GM21723 (cell line): Measurements from ENCODE around the gene AMZ2.
"Not testable (repeated sequence)": the region's sequence is repeated elsewhere in the genome, so short reads cannot be mapped to it uniquely, and the experiment has no call there.

Experiments used
- ATAC-seq: cut with Tn5 transposase; IDR thresholded peaks from one replicate; pipeline ENCODE4 v1.9.1; 2021; ENCODE audit warnings: mild to moderate bottlenecking, moderate library complexity; ENCODE audit not compliant: unreplicated experiment

Gene AMZ2

DNA sequence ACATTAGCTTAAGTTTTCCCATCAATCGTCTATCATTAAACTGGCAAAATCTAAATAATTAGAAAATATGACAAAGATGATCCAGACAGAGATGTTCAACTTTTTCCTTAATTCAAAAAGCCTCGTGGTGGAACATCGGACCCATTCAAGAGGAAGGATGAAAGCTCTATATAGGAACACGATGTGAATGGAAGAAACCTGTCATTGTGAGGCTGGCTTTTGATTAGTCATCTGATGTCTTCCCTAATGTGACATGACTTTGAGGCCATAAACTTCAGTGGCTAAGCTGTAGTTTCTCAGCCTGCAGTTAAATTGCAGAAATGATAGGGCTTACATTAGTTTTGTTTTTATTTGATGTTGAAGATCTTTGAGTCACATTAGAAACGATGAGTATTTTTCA is 1.0 kb downstream of the AMZ2 start:
- ATAC-seq = no peak

DNA sequence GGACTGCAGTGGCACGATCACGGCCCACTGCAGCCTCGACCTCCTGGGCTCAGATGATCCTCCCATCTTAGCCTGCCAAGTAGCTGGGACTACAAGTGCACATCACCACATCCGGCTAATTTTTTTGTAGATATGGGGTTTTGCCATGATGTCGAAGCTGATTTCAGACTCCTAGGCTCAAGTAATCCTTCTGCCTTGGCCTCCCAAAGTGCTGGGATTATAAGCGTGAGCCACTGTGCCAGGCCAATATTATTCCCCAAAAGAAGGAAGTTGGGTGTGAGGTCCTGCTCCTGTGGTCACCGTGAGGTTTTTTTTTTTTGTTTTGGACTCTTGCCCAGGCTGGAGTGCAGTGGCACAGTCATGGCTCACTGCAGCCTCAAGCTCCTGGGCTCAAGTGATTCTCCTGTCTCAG is 1.5 kb downstream of the AMZ2 start:
- no peak for ATAC-seq

DNA sequence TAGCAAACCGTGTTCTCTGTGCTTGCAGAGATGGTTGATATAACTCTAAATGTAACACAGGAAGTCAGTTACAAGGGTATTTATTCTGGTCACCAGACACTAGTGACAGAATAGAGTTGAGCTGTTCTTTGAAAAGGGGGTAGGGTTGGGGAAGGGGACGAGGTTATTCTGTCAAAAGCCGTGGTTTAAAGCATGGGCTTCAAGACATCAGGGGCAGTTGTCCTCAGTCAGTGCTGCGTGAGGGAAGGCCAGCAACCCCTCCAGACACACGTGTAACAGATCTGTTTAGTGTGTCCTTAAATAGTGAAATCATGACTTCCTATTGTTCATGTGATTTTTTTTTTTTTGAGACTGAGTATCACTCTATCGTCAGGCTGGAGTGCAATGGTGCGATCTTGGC is 5.6 kb downstream of the AMZ2 start:
- ATAC-seq = not testable (repeated sequence)

DNA sequence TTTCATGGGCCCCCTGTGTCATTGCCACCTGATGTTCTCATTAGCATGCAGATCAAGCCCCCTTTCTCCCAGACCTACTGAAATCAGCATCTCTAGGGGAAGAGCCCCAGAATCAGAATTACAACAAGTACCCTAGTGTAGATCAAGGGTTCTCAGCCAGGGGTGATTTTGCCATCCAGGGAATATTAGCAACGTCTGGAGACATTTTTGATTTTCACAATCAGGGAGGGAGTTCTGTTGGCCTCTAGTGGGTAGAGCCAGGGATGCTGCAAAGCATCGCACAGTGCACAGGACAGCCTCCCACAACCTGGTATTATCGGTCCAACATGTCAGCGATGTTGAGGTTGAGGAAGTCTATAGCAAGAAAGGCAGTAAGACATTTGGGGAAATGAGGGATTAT is 7.3 kb downstream of the AMZ2 start:
- no peak for ATAC-seq

DNA sequence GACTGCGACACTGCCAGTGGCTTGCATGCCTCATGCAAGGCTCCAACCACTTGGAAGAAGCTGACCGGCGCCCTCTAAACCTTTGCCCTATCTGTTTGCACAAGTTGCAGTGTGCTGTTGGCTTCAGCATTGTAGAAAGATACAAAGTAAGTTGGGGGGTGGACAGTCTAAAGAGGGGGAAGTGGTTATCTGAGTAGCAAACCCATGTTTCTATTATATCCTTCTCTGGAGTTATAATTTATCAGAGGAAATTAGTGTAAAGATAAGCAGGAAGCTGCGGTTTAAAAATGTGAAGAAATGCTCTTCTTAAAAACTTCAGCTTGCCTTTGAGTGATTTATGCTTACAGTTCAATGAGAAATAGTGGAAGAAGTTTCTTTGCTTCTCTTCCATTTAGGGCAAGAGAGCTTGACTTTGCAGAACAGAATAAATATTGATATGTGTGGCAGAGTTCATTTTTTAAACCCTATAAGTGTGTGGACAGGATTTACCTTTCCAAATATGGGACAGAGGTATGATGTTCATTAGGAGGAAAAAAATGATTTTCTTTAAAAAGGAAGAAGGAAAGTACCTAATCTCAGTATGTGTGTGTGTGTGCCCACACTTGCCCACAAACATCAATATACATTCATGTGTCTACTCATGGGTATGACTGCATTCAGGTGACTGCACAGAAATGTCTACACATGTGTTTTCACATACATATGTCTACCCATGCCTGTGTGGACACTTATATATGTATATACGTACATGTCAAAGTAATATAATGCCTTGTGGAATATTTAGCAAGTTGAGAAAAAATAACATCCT is 8.1 kb downstream of the AMZ2 start:
- ATAC-seq = no peak

DNA sequence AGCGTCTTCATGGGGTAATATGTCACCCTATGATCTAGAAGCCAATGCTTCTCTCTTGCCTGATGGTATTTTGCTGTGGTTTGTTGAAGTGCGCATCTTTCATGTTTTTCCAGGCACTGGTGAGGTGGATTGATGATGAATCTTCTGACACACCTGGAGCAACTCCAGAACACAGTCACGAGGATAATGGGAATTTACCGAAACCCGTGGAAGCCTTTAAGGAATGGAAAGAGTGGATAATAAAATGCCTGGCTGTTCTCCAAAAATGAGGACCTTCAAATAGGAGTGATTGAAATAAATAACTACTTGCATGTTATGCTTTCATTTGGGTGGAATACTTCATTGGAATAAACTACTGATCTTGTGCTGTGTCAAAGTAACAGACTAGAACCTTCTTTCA is 8.9 kb downstream of the AMZ2 start:
- ATAC-seq = not testable (repeated sequence)

DNA sequence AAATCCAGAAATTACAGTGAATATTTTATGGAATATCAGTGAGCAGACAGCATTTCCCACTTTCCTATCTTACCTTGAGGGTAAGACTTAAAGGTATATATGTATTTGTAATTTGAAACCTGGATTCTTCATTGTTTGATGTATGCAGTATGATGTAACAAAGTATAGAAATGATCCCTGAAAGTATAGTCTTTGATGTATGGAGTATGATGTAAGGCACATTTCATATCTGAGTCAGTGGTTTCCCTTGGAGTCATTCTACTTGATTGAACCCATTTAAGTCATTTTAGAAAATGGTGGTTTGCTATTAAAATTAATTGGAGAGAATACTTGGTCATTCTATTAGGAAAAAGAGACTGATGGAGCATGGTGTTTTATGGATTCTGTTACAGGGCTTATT is 10.1 kb downstream of the AMZ2 start:
- ATAC-seq = no peak

DNA sequence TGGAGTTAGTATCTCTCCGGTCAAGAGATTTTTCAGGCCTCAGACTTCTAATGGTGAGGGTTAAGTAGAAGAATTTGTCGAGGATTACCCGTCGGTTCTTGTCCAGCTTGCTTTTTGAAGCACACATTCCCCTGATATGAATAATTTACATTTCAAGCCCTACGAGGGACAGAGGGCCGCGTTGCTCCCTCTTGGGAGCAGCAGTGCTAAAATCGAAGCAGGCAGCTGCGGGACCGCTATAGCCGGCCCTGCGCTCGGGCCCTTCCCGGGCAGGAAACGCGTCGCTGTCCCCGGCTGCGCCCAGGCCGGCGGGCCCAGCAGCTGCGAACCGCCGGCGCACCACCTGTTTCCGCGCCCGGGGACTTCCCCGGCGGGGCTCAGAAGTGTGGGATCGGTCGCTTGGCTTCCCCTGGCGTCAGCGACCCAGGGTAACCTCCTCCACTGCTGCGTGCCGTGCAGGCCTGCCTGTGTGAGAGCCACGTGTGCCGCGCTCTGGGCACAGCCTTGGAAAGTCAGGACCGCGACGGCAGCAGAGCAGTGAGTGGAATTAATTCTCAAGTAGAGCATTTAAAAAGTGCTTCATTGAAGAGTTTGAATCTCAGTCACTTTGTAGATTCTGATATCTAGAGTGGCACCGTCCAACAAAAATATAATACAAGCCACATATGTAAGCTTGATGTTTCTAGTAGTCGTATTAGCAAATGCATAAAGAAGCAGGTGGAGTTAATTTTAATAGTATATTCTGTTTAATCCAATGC is 11.2 kb downstream of the AMZ2 start:
- ATAC-seq = peak; percentile 91

DNA sequence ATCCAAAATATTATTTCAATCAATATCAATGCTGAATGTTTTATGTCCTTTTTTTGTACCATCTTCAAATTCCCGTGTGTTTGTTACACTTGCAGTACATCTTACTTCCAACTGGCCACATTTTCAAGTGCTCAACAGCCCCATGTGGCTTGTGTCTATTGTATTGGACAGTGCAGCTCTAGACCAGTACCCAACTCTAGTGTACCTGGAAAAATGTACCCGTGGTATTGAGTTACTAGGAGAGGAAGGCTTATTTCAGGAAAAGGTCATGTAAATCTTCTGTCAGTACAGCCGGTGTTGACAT is 11.8 kb downstream of the AMZ2 start:
- not testable (repeated sequence) for ATAC-seq

DNA sequence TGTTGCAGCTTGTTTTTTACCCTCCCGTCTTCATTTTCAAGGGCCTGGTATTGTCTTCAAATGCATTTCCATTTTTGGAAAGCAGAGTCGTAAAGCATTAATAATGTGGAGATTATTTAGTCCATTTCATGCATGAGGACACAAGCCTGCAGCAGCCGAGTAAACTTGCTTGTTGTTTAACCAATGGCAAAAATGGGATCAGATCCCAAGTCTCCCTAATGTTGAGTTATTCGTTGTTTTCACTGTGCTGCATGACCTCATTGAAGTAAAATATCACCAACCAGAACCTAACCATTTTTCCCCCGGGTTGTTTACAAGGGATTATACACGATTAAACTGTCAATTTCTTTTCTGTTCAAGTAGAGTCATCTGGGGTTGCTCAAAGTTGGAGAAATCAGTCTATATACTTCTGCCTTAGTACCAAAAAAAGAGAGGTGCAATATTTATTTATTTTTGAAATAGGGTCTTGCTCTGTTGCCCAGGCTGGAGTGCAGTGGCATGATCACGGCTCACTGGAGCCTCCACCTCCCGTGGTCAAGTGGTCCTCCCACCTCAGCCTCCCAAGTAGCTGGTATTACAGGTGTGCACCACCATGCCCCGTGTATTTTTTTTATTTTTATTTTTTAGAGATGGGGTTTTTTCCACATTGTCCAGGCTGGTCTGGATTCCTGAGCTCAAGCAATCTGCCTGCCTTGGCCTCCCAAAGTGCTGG is 12.4 kb downstream of the AMZ2 start:
- no peak for ATAC-seq

DNA sequence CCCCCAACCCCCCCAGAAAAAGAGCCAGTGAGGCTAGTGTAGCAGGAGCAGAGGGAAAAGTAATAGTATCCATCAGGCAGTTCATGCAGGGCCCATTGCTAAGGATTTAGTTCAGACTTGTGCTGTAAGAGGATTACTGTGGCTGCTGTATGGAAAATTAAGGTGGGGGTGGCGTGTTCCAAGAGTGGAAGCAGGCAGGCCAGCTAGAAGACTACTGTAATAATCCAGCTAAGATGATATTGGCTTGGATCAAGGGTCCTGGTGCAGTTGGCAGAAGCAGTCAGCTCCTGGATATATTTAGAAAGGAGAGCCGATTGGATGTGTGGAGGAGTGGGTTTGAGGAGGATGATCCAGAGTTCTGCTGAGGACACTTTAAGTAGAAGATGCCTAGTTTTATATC is 14.6 kb downstream of the AMZ2 start:
- ATAC-seq = not testable (repeated sequence)

DNA sequence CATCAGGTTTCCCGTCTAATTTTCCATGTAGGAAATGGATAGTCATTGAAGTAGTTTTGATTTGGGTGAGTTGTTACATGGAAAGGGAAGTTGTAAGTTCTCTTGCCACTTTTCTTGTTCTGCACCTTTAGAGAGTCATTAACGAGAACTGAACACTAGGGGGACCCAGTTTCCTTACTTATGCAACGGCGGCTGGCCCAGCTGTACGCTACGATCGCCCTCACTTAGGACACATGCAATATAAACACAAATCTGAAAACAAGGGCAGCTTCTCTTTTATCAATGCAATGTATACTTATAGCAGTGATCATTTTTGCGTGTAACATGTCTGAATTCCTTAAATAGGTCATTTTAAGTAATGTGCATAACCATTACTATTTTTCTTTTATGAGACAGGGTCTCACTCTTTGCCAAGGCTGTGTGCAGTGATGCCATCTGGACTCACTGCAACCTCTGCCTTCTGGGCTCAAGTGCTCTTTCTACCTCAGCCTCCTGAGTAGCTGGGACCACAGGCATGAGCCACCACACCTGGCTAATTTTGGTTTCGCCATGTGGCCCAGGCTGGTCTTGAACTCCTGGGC is 15.3 kb downstream of the AMZ2 start:
- ATAC-seq = peak; percentile 36

DNA sequence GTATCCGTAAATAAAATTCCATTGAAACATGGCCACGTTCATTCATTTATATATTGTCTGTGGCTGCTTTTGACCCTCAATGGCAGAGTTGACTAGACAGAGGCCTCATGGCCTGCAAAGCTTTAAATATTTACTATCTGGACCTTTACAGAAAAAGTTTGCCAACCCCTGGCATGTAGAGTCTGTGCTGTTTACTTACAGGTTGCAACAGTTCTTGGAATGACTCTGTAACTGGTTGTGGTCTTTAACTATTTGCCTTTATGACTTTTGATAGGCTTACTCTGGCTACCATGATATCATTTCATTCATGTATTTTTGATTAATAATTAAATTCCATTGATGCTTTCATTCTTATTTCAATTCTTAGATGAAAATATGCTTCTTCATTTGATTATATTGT is 18.0 kb downstream of the AMZ2 start:
- ATAC-seq = not testable (repeated sequence)

DNA sequence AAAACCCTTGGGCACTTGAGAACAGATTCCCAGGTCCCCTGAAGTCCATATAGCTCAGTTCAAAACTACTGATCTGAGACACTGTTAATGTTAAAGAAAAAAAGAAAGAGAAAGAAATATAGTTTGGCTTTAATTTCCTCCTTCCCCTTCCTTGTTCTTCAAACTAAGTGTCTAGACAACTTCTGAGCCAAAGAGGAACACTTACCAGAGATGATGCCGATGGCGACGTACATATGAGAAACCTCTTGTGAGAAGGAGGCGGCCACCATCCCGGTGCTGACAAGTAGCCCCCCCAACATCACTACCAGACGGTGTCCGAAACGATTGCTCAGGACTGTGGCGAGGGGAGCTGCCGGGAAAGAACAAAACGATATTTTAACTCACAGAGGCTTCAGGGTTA is 25.9 kb downstream of the AMZ2 start:
- ATAC-seq = no peak

DNA sequence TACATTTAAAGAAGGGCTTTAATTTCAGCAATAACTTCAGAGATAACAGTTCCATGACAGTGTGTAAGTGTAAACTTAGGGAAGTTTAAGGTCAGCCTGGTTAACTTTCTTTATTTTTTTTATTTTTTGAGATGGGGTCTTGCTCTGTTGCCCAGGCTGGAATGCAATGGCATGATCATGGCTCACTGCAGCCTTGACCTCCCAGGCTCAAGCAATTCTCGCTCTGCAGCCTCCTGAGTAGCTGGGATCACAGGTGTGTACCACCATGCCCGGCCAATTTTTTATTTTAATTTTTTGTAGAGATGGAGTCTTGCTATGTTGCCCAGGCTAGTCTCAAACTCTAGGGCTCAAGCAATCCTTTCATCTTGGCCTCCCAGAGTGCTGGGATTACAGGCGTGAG is 28.5 kb downstream of the AMZ2 start:
- not testable (repeated sequence) for ATAC-seq

DNA sequence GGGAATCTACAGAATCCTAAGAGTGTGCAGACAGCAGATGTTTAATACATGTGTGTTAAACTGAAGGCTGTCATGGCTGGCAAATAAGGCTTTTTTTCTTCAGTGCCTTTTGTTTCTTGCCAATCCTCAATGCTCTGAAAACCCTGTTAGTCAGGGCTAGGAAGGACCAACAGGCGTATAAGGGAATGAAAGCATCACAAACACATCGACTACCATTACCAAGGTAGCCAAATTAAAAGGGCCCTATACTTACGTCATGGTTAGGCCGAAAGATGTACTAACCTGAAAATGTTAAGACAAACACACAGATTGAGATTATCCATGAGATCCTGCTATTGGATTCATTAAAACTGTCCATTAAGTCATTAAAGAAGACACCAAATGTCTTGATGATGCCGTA is 30.0 kb downstream of the AMZ2 start:
- ATAC-seq = no peak

DNA sequence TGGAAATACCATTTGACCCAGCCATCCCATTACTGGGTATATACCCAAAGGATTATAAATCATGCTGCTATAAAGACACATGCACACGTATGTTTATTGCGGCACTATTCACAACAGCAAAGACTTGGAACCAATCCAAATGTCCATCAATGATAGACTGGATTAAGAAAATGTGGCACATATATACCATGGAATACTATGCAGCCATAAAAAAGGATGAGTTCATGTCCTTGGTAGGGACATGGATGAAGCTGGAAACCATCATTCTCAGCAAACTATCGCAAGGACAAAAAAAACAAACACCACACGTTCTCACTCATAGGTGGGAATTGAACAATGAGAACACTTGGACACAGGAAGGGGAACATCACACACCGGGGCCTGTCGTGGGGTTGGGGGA is 34.1 kb downstream of the AMZ2 start:
- ATAC-seq = not testable (repeated sequence)

DNA sequence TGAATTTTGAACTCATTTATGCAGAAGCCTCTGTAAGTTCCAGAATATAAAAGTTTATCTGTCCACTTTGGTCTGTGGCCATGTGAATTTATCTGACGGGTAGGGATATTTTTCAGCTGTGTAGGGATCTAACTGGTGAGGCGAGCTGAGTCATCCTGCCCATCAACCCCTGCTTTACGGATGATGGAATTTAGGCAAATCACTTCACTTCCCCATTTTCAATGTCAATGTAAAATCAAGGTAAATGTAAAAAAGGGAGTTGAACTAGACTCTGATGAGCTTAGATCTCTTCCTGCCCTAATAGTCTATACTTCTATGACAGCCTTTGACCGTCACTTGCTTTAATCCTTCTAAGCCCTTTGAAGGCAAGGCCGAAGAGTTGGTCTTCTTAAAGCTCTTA is 40.5 kb downstream of the AMZ2 start:
- ATAC-seq = peak; percentile 20

DNA sequence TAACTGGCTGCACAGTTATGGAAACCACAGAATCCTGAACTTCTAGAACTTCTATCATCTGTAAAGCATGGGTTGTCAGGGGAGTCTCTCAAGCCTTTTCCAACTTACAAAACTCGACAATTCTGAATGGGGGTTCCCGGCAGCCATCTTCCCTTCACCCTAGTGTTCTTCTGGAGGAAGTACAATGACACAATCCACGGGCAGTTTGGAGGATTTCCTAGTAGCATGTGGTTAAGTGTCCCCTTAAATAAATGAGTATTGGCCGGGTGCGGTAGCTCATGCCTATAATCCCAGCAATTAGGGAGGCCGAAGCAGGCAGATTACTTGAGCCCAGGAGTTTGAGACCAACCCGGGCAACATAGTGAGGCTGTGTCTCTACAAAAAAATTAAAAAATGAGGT is 41.0 kb downstream of the AMZ2 start:
- no peak for ATAC-seq

DNA sequence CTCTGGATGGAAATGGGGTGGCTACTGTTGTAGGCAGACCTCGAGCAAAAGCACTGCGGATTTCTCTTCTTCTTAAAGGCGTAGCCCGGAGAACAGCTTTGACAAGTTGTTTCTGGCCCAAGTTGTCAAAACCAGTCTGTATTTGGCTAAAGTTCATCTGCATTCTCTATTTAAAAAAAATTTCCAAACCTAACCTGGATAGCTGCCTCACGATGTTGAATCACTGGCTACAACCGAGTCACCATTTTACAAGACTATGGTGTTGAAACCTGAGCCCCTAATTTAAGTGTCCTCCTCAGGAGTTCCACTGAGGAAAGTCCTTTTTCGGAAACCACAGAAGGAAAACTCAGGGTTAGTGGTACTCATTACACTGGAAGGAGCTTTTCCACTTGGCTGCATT is 41.6 kb downstream of the AMZ2 start:
- ATAC-seq = no peak

DNA sequence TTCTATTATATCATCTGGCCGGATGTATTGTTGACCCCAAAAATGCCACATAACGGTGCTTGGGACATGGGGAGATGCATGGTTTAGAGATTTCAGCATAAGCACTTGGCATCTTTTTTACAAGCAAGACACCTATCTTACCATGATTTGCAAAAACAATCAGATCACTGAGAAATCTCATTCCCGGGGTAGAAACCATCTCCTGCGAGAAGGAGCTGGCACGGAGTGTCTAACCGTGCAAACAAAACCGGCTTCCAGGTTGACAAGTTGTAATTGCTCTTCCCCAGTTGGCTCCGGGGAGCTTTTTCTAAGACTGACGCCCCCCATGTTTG is 42.1 kb downstream of the AMZ2 start:
- no peak for ATAC-seq
